ENCODE results near the gene PRR36. TPM values are rescaled to one million over a fixed set of nuclear protein-coding genes. Genes with fewer than 3 reads are reported as not detected.

Gene PRR36
- total RNA-seq, 1 donor, result not detected

DNA sequence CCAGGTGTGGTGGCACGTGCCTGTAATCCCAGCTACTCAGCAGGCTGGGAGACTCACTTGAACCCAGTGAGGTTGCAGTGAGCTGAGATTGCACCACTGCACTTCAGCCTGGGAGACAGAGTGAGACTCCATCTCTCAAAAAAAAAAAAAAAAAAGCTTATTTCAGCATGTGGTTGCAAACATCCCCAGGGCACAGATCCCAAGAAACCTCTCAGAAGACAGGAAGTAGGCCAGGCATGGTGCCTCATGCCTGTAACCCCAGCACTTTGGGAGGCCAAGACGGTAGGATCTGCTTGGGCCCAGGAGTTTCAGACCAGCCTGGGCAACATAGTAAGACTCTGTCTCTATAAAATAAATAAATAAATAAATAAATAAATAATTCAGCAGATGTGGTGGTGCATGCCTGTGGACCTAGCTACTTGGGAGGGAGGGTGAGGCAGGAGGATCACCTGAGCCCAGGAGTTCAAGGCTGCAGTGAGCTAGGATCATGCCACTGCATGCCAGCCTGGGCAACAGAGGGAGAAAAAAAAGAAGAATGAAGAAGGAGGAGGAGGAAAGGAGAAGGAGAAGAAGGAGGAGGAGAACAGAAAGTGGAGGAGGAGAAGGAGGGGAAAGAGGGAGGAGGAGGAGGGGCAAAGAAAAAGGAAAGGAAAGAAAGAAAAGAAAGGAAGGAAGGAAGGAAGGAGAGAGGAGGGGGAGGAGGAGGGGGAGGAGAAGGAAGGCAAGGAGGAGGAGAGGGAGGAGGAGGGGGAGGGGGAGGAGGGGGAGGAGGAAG lies 9.8 kb upstream of the PRR36 start:
- TF ChIP-seq, protein P1, sequence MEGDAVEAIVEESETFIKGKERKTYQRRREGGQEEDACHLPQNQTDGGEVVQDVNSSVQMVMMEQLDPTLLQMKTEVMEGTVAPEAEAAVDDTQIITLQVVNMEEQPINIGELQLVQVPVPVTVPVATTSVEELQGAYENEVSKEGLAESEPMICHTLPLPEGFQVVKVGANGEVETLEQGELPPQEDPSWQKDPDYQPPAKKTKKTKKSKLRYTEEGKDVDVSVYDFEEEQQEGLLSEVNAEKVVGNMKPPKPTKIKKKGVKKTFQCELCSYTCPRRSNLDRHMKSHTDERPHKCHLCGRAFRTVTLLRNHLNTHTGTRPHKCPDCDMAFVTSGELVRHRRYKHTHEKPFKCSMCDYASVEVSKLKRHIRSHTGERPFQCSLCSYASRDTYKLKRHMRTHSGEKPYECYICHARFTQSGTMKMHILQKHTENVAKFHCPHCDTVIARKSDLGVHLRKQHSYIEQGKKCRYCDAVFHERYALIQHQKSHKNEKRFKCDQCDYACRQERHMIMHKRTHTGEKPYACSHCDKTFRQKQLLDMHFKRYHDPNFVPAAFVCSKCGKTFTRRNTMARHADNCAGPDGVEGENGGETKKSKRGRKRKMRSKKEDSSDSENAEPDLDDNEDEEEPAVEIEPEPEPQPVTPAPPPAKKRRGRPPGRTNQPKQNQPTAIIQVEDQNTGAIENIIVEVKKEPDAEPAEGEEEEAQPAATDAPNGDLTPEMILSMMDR (IDR thresholded peaks at IDR 0.05; ENCODE audit: extremely low read depth, low read depth, low read length), result no peak
- DNase-seq (ENCODE audit: insufficient read length, low spot score, missing footprints), result peak; percentile 14
- H2AFZ ChIP-seq (ENCODE audit: low read length), result no peak overlapping the region
- no peaks in the 10 kb centered on the region for H3K9me3 ChIP-seq (ENCODE audit: low read depth, low read length)
- H3K27ac ChIP-seq (ENCODE audit: low read depth, low read length), result no peak overlapping the region
- H3K4me3 ChIP-seq (ENCODE audit: insufficient read depth, low read length), result no peak overlapping the region
- H4K20me1 ChIP-seq (ENCODE audit: insufficient read depth, low read length), result no peaks in the 10 kb centered on the region
- peaks cover 3% of the 10 kb centered on the region for H3K4me1 ChIP-seq (ENCODE audit: insufficient read depth, low read length)
- H3K36me3 ChIP-seq (ENCODE audit: insufficient read depth, low read length), result no peaks in the 10 kb centered on the region
- H3K79me2 ChIP-seq (ENCODE audit: insufficient read depth, low read length), result peaks cover 5% of the 10 kb centered on the region
- no peak overlapping the region for H3K4me2 ChIP-seq (ENCODE audit: insufficient read depth, low read length)
- H3K27me3 ChIP-seq (ENCODE audit: insufficient read depth, low read length), result no peaks in the 10 kb centered on the region

DNA sequence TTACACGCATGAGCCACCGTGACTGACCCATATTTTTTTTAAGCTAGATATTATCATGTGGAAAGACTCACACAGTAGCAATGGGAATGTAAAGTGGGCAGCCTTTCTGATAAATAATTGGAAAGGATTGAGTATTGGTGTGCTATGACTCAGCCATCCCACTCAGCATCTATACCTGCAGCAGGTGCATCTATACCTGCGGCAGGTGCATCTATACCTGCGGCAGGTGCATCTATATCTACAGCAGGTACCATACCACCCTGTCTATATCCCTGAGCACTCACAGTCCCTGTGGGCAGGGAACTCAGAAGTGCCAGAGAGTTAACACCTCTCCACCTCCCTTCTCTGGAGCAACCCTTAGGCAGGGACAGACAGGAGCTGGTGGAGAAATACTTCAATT lies 8.9 kb upstream of the PRR36 start:
- TF ChIP-seq, protein P1 (IDR thresholded peaks at IDR 0.05; ENCODE audit: extremely low read depth, low read depth, low read length), result no peak
- H3K4me1 ChIP-seq (ENCODE audit: insufficient read depth, low read length), result no peaks in the 10 kb centered on the region
- peak; percentile 19 for DNase-seq (ENCODE audit: insufficient read length, low spot score, missing footprints)

DNA sequence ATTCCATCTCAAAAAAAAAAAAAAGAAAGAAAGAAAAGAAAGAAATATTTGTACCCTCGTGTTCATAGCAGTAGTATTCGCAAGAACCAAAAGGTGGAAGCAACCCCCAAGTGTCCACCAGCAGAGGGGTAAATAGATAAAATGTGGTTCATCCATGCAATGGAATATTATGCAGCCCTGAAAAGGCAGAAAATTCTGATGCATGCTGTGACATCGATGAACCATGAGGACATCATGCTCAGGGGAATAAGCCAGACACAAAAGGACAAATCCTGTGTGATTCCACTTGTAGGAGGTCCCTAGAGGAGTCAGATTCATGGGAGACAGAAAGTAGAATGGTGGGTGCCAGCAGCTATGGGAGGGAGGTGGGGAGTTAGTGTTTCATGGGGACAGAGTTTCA lies 7.7 kb upstream of the PRR36 start:
- no peaks in the 10 kb centered on the region for H4K20me1 ChIP-seq (ENCODE audit: insufficient read depth, low read length)
- no peaks in the 10 kb centered on the region for H3K36me3 ChIP-seq (ENCODE audit: insufficient read depth, low read length)
- H3K4me1 ChIP-seq (ENCODE audit: insufficient read depth, low read length), result peaks cover 4% of the 10 kb centered on the region
- H3K4me2 ChIP-seq (ENCODE audit: insufficient read depth, low read length), result no peak overlapping the region
- no peak overlapping the region for H3K27ac ChIP-seq (ENCODE audit: low read depth, low read length)
- no peaks in the 10 kb centered on the region for H3K79me2 ChIP-seq (ENCODE audit: insufficient read depth, low read length)
- H3K27me3 ChIP-seq (ENCODE audit: insufficient read depth, low read length), result no peaks in the 10 kb centered on the region
- H2AFZ ChIP-seq (ENCODE audit: low read length), result no peak overlapping the region
- no peak overlapping the region for H3K4me3 ChIP-seq (ENCODE audit: insufficient read depth, low read length)
- H3K9me3 ChIP-seq (ENCODE audit: low read depth, low read length), result no peaks in the 10 kb centered on the region
- TF ChIP-seq, protein P1 (IDR thresholded peaks at IDR 0.05; ENCODE audit: extremely low read depth, low read depth, low read length), result no peak
- no peak for DNase-seq (ENCODE audit: insufficient read length, low spot score, missing footprints)

More for the DNA sequence above, 8.9 kb upstream of the PRR36 start:
- no peaks in the 10 kb centered on the region for H3K36me3 ChIP-seq (ENCODE audit: insufficient read depth, low read length)
- H3K27me3 ChIP-seq (ENCODE audit: insufficient read depth, low read length), result no peaks in the 10 kb centered on the region
- no peak overlapping the region for H3K27ac ChIP-seq (ENCODE audit: low read depth, low read length)
- H3K4me3 ChIP-seq (ENCODE audit: insufficient read depth, low read length), result no peak overlapping the region
- no peak overlapping the region for H3K4me2 ChIP-seq (ENCODE audit: insufficient read depth, low read length)
- no peaks in the 10 kb centered on the region for H3K9me3 ChIP-seq (ENCODE audit: low read depth, low read length)
- no peak overlapping the region for H2AFZ ChIP-seq (ENCODE audit: low read length)
- no peaks in the 10 kb centered on the region for H4K20me1 ChIP-seq (ENCODE audit: insufficient read depth, low read length)
- no peaks in the 10 kb centered on the region for H3K79me2 ChIP-seq (ENCODE audit: insufficient read depth, low read length)

DNA sequence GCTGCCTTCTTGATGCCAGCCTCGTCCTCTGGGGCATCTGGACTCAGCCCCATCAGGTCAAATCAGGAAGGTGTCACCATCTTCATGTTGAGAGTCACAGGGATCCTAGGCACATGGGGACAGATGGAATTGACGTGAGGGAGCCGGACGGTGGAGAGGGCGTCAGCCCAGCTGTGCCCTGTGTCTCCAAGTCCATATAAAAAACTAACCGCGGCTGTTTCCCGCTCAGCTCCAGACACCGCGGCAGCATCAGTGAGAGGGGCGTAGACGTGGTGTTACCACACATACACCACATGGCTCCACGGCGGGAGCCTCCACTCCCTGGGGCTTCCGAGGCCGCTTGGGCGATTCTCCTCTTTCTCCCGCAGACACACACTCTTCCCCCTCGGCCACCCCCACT lies 5.6 kb upstream of the PRR36 start:
- Histone ChIP-seq H3K9me3 (ENCODE audit: low read depth, low read length) (no peaks in the 10 kb centered on the region), H3K27ac (ENCODE audit: low read depth, low read length) (no peak overlapping the region), H2AFZ (ENCODE audit: low read length) (no peak overlapping the region), H3K4me2 (ENCODE audit: insufficient read depth, low read length) (no peak overlapping the region), H3K4me3 (ENCODE audit: insufficient read depth, low read length) (no peak overlapping the region), H3K36me3 (ENCODE audit: insufficient read depth, low read length) (no peaks in the 10 kb centered on the region), H3K79me2 (ENCODE audit: insufficient read depth, low read length) (no peaks in the 10 kb centered on the region), H3K27me3 (ENCODE audit: insufficient read depth, low read length) (peaks cover 2% of the 10 kb centered on the region), H3K4me1 (ENCODE audit: insufficient read depth, low read length) (peaks cover 4% of the 10 kb centered on the region), H4K20me1 (ENCODE audit: insufficient read depth, low read length) (no peaks in the 10 kb centered on the region)
- TF ChIP-seq, protein P1 (IDR thresholded peaks at IDR 0.05; ENCODE audit: extremely low read depth, low read depth, low read length), result no peak
- no peak for DNase-seq (ENCODE audit: insufficient read length, low spot score, missing footprints)
